B cell (primary cell): Measurements from ENCODE around the gene SLC39A11. TPM values are rescaled to one million over a fixed set of nuclear protein-coding genes. Genes with fewer than 3 reads are reported as not detected.

ENCODE experiments used
- ATAC-seq: fragments of 200-7000 bp; cut with Tn5 transposase; one replicate; pipeline ENCODE4 v1.10.0; 2021; ENCODE audit warnings: low read depth, mild to moderate bottlenecking, moderate number of reproducible peaks, moderate library complexity
- CTCF ChIA-PET: fragments of 350-600 bp; sonication (Branson Sonifier 250); formaldehyde crosslinking; loops from one replicate; lab custom pipeline; 2021; ENCODE audit warnings: antibody characterized with exemption, inconsistent platforms; lab: Charles Lee
- POLR2A ChIA-PET: fragments of 350-600 bp; sonication (Branson Sonifier 250); formaldehyde crosslinking; loops from one replicate; lab custom pipeline; 2021; ENCODE audit warnings: antibody characterized with exemption; lab: Charles Lee
- DNase-seq: peaks from one replicate; pipeline ENCODE4 v3.0.0; 2013
- H2AFZ ChIP-seq: 2 replicates; pipeline ENCODE4 v1.6.1; 2012; ENCODE audit warnings: mild to moderate bottlenecking, low read depth, low read length; ENCODE audit not compliant: insufficient read depth, poor library complexity, severe bottlenecking
- H3K27ac ChIP-seq, 2 donors: 1 replicate in 1 of 2; 2 replicates in 1 of 2; pipeline ENCODE4 v1.5.1; 2012 to 2013; ENCODE audit warnings: low read length in 2 of 2, mild to moderate bottlenecking in 2 of 2, moderate library complexity in 1 of 2
- H3K27me3 ChIP-seq, 4 experiments: fragments of 200-600 bp in 1 of 4; sonication (generic) in 1 of 4; replicated peaks in 1 of 4; 1 replicate in 2 of 4; 2 replicates in 2 of 4; pipeline versions ENCODE4 v1.6.1 to v1.7.0; 2013 to 2016; ENCODE audit warnings: low read length in 3 of 4, mild to moderate bottlenecking in 2 of 4, mixed read lengths in 1 of 4, moderate library complexity in 1 of 4; ENCODE audit not compliant: insufficient read depth in 4 of 4, control insufficient read depth in 3 of 4; ENCODE audit errors: control extremely low read depth in 1 of 4
- H3K36me3 ChIP-seq, 2 experiments: replicated peaks in 1 of 2; 1 replicate in 1 of 2; 2 replicates in 1 of 2; pipeline versions ENCODE4 v1.6.1 to v1.7.1; 2013; ENCODE audit warnings: low read length in 1 of 2; ENCODE audit not compliant: insufficient read depth in 2 of 2, control insufficient read depth in 1 of 2; ENCODE audit errors: control extremely low read depth in 1 of 2, extremely low read depth in 1 of 2
- H3K4me1 ChIP-seq, 2 donors: fragments of 200-600 bp in 1 of 2; sonication (generic) in 1 of 2; 1 replicate in 1 of 2; 2 replicates in 1 of 2; pipeline versions ENCODE4 v1.5.1 to v1.6.1; 2013 to 2017; ENCODE audit warnings: low read length in 2 of 2; ENCODE audit not compliant: control insufficient read depth in 2 of 2, insufficient read depth in 2 of 2
- H3K4me2 ChIP-seq: replicated peaks from 2 replicates; pipeline ENCODE3; 2012; ENCODE audit warnings: mild to moderate bottlenecking, low read depth, low read length; ENCODE audit not compliant: poor library complexity, severe bottlenecking
- H3K4me3 ChIP-seq, 5 experiments: fragments of 200-600 bp in 1 of 5; sonication (generic) in 1 of 5; 1 replicate in 3 of 5; 2 replicates in 2 of 5; pipeline versions ENCODE4 v1.5.1 to v1.7.0; 2011 to 2016; ENCODE audit warnings: low read length in 4 of 5, mild to moderate bottlenecking in 4 of 5, low read depth in 2 of 5, control low read depth in 1 of 5, moderate library complexity in 1 of 5; ENCODE audit not compliant: insufficient read depth in 1 of 5; ENCODE audit errors: control extremely low read depth in 1 of 5, extremely low read depth in 1 of 5
- H3K79me2 ChIP-seq: fragments of 200-600 bp; sonication (generic); one replicate; pipeline ENCODE4 v1.6.0; 2016; ENCODE audit warnings: low read length; ENCODE audit not compliant: control insufficient read depth, insufficient read depth
- H3K9ac ChIP-seq: fragments of 200-600 bp; sonication (generic); 2 replicates; pipeline ENCODE4 v1.6.1; 2017; ENCODE audit warnings: mild to moderate bottlenecking, low read length, moderate library complexity
- H3K9me3 ChIP-seq, 3 donors: one replicate each; pipeline versions ENCODE4 v1.6.1 to v1.7.1; 2013; ENCODE audit warnings: low read length in 2 of 3; ENCODE audit not compliant: control insufficient read depth in 2 of 3, insufficient read depth in 1 of 3; ENCODE audit errors: control extremely low read depth in 1 of 3
- H4K20me1 ChIP-seq: 2 replicates; pipeline ENCODE4 v1.6.0; 2012; ENCODE audit warnings: mild to moderate bottlenecking, low read length; ENCODE audit not compliant: insufficient read depth, control insufficient read depth, poor library complexity, severe bottlenecking
- H3K27ac Mint-ChIP-seq: one replicate; pipeline ENCODE4 v1.8.0; 2021; ENCODE audit warnings: mixed read lengths
- H3K27me3 Mint-ChIP-seq: one replicate; pipeline ENCODE4 v1.8.0; 2021; ENCODE audit warnings: mixed read lengths
- H3K4me1 Mint-ChIP-seq: one replicate; pipeline ENCODE4 v1.8.0; 2021; ENCODE audit warnings: mixed read lengths
- H3K4me3 Mint-ChIP-seq: one replicate; pipeline ENCODE4 v1.8.0; 2021; ENCODE audit warnings: mixed read lengths
- H3K9me3 Mint-ChIP-seq: one replicate; pipeline ENCODE4 v1.8.0; 2022; ENCODE audit warnings: mixed read lengths; ENCODE audit not compliant: insufficient read depth
- EZH2 ChIP-seq: IDR thresholded peaks from 2 replicates; pipeline ENCODE4 v1.6.1; 2012; ENCODE audit warnings: borderline replicate concordance, low read depth, mild to moderate bottlenecking, moderate library complexity, low read length; ENCODE audit not compliant: insufficient read depth, poor library complexity, severe bottlenecking
- WGBS: methylation state at CpG from one replicate; pipeline ENCODE4 v1.1.5; 2013; ENCODE audit warnings: missing lambda C conversion rate; ENCODE audit not compliant: insufficient coverage; 5-methylcytosine and 5-hydroxymethylcytosine counted together
- intact Hi-C: fragments of 100-400 bp; cut with micrococcal nuclease; formaldehyde crosslinking; loops from one replicate; pipeline ENCODE4 v1.10.0; 2022
- polyA plus RNA-seq: library from polyadenylated mRNA; depleted of rRNA; stranded (reverse); fragments of >200 nt; gene quantifications from 2 replicates; pipeline ENCODE4 v1.2.3, GENCODE V29; 2012
- total RNA-seq, 2 donors: library from RNA; stranded (reverse); fragments of 120-200 nt in 1 of 2; gene quantifications; 1 replicate in 1 of 2; 2 replicates in 1 of 2; pipeline versions ENCODE4 v1.2.3 to v1.2.4, GENCODE V29; 2013 to 2022
- TF ChIP-seq, protein P1 (sequence below): fragments of 200-600 bp; IDR thresholded peaks from one replicate; pipeline ENCODE4 v1.8.0; 2022; ENCODE audit warnings: antibody characterized with exemption, mild to moderate bottlenecking

Gene SLC39A11
- total and polyA plus RNA-seq, 2 donors (not counting 1 experiment from before 2014, with no cell fraction given), result 6.9 to 39.6 TPM

DNA sequence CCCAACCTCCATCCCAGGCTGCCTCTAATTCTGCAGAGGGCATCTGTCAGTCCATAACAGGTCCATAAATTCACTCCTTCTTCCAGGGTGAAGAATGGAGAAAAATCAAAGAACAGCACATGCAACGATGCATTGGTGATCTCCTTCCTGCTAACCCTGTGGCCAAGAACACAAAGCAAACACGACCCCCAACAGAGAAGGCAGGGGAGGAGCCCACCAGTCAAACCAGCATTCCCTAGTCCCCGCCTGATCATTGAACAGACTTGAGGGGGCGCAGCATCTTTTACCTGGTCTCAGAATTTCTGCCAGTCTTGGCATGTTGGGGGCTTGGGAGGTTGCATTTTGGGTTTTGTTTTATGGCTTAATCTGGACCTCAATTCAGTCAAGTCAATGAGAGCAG is 476.0 kb downstream of the SLC39A11 start:
- CTCF ChIA-PET, result no interaction called here

DNA sequence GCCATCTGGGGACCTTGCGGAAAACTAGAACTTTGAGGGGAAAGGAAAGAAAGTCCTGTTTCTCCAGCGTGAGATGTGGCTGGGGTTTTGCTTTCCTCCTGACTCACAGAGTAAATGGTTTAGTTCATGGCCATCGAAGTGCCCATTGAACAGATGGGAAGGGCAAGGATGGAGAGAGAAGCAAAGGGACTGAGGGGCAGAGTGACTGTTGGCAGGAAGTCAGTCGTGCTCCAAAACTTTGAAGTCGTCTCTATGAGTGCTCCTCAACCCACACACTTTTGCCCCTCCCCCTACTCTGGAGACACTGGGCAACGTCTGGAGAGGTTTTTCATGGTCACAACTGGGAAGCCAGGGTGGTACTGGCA is 476.9 kb downstream of the SLC39A11 start:
- ChIA-PET POLR2A (no interaction called here), CTCF (no interaction called here)
- 70% methylated on average over 4 of the region's 6 CpGs for WGBS
- H3K36me3 ChIP-seq, result no peaks in the 10 kb centered on the region
- H3K4me2 ChIP-seq, result no peak overlapping the region
- H3K9me3 ChIP-seq, result peaks cover 0 to 3% (median 0%) of the 10 kb centered on the region in 3 donors
- H3K27ac ChIP-seq, result no peak overlapping the region
- Mint-ChIP-seq H3K4me3 (no peak overlapping the region), H3K9me3 (no peaks in the 10 kb centered on the region), H3K4me1 (peaks cover 7% of the 10 kb centered on the region), H3K27me3 (peaks cover 59% of the 10 kb centered on the region), H3K27ac (no peak overlapping the region)
- H3K79me2 ChIP-seq, result no peaks in the 10 kb centered on the region
- H3K4me3 ChIP-seq, result no peak overlapping the region
- no peak for DNase-seq
- H3K9ac ChIP-seq, result no peak overlapping the region
- TF ChIP-seq EZH2, result no peak
- TF ChIP-seq, protein P1, sequence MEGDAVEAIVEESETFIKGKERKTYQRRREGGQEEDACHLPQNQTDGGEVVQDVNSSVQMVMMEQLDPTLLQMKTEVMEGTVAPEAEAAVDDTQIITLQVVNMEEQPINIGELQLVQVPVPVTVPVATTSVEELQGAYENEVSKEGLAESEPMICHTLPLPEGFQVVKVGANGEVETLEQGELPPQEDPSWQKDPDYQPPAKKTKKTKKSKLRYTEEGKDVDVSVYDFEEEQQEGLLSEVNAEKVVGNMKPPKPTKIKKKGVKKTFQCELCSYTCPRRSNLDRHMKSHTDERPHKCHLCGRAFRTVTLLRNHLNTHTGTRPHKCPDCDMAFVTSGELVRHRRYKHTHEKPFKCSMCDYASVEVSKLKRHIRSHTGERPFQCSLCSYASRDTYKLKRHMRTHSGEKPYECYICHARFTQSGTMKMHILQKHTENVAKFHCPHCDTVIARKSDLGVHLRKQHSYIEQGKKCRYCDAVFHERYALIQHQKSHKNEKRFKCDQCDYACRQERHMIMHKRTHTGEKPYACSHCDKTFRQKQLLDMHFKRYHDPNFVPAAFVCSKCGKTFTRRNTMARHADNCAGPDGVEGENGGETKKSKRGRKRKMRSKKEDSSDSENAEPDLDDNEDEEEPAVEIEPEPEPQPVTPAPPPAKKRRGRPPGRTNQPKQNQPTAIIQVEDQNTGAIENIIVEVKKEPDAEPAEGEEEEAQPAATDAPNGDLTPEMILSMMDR, result no peak
- no peak overlapping the region for H2AFZ ChIP-seq
- intact Hi-C loops, result no loop called here
- no peaks in the 10 kb centered on the region for H4K20me1 ChIP-seq
- H3K27me3 ChIP-seq, result peaks cover 0 to 28% (median 6%) of the 10 kb centered on the region in 4 experiments
- H3K4me1 ChIP-seq, result no peaks in the 10 kb centered on the region
- ATAC-seq, result no peak

More for the DNA sequence above, 476.0 kb downstream of the SLC39A11 start:
- Histone ChIP-seq H3K4me3 (no peak overlapping the region), H3K9ac (no peak overlapping the region), H3K9me3 (peaks cover 0 to 4% (median 0%) of the 10 kb centered on the region in 3 donors), H4K20me1 (no peaks in the 10 kb centered on the region), H3K4me1 (no peaks in the 10 kb centered on the region), H3K4me2 (no peak overlapping the region), H3K27me3 (peaks cover 0 to 30% (median 6%) of the 10 kb centered on the region in 4 experiments), H3K27ac (no peak overlapping the region), H3K79me2 (no peaks in the 10 kb centered on the region), H2AFZ (no peak overlapping the region), H3K36me3 (no peaks in the 10 kb centered on the region)
- intact Hi-C loops, result no loop called here
- Mint-ChIP-seq H3K9me3 (no peaks in the 10 kb centered on the region), H3K4me1 (peaks cover 7% of the 10 kb centered on the region), H3K4me3 (no peak overlapping the region), H3K27ac (no peak overlapping the region), H3K27me3 (peaks cover 53% of the 10 kb centered on the region)
- TF ChIP-seq, protein P1, result no peak
- no peak for TF ChIP-seq EZH2
- ATAC-seq (no peak), DNase-seq (no peak)
- POLR2A ChIA-PET, result no interaction called here
- 30% methylated on average over 2 of the region's 4 CpGs for WGBS
